Retinal pigment epithelial cell (primary cell): ENCODE data around the gene FGD4.

ENCODE experiments used
- DNase-seq: peaks from one replicate; pipeline ENCODE4 v3.0.0-alpha.2; 2010; ENCODE audit warnings: low read depth
- H3K4me3 ChIP-seq: 2 replicates; pipeline ENCODE4 v1.5.1; 2011; ENCODE audit warnings: mild to moderate bottlenecking, low read length, control low read depth, moderate library complexity
- CTCF ChIP-seq: conservative IDR thresholded peaks from 2 replicates; pipeline ENCODE4 v1.5.1; 2011; ENCODE audit warnings: low read depth, low read length, control low read depth, inconsistent platforms

Gene FGD4

GRCh38 chr12:32544893-32545292, 145.5 kb downstream of the FGD4 start:
- TF ChIP-seq CTCF, result no peak
- no peak overlapping the region for H3K4me3 ChIP-seq
- DNase-seq, result no peak

GRCh38 chr12:32545413-32545980, 146.1 kb downstream of the FGD4 start:
- DNase-seq, result no peak
- H3K4me3 ChIP-seq, result no peak overlapping the region
- no peak for TF ChIP-seq CTCF

GRCh38 chr12:32546272-32546671, 146.9 kb downstream of the FGD4 start:
- no peak overlapping the region for H3K4me3 ChIP-seq
- TF ChIP-seq CTCF, result no peak
- DNase-seq, result no peak

- TF ChIP-seq CTCF, result no peak
- H3K4me3 ChIP-seq, result no peak overlapping the region
- DNase-seq, result no peak
These were observed 149.4 kb downstream of the FGD4 start for GRCh38 chr12:32548691-32549281.

GRCh38 chr12:32549675-32550079, 150.3 kb downstream of the FGD4 start:
- H3K4me3 ChIP-seq, result peak overlapping the region; percentile 7
- TF ChIP-seq CTCF, result no peak
- no peak for DNase-seq

- no peak for TF ChIP-seq CTCF
- DNase-seq, result no peak
- no peak overlapping the region for H3K4me3 ChIP-seq
These were observed 151.7 kb downstream of the FGD4 start for GRCh38 chr12:32551058-32551457.

- H3K4me3 ChIP-seq, result no peak overlapping the region
- no peak for TF ChIP-seq CTCF
- no peak for DNase-seq
These were observed 159.5 kb downstream of the FGD4 start for GRCh38 chr12:32558903-32559302.
